H9 (cell line): ENCODE data around the gene CRACDL. TPM values are rescaled to one million over a fixed set of nuclear protein-coding genes. Genes with fewer than 3 reads are reported as not detected.

Experiments used
- DNase-seq: peaks from one replicate; pipeline ENCODE4 v3.0.0-alpha.2; 2017
- H2AFZ ChIP-seq: one replicate; pipeline ENCODE4 v1.6.1; 2013; ENCODE audit warnings: mild to moderate bottlenecking, low read length, control low read depth, moderate library complexity
- H2AK5ac ChIP-seq: 2 replicates; pipeline ENCODE4 v1.6.1; 2013; ENCODE audit warnings: low read length, control low read depth, mixed read lengths; ENCODE audit not compliant: insufficient read length
- H2BK120ac ChIP-seq: one replicate; pipeline ENCODE4 v1.6.1; 2013; ENCODE audit warnings: low read depth, mild to moderate bottlenecking, low read length, control low read depth, inconsistent platforms; ENCODE audit not compliant: poor library complexity, severe bottlenecking
- H2BK12ac ChIP-seq: 2 replicates; pipeline ENCODE4 v1.6.1; 2013; ENCODE audit warnings: low read length, control low read depth, mixed read lengths, low read depth; ENCODE audit not compliant: insufficient read length
- H2BK15ac ChIP-seq: 2 replicates; pipeline ENCODE4 v1.6.1; 2013; ENCODE audit warnings: low read depth, low read length, control low read depth
- H2BK20ac ChIP-seq: one replicate; pipeline ENCODE4 v1.6.1; 2013; ENCODE audit warnings: low read depth, mild to moderate bottlenecking, low read length, control low read depth, inconsistent platforms; ENCODE audit not compliant: poor library complexity, severe bottlenecking
- H2BK5ac ChIP-seq: 2 replicates; pipeline ENCODE4 v1.6.1; 2013; ENCODE audit warnings: low read length, control low read depth, mixed read lengths; ENCODE audit not compliant: insufficient read length
- H3K14ac ChIP-seq: 2 replicates; pipeline ENCODE4 v1.6.1; 2013; ENCODE audit warnings: low read length, control low read depth; ENCODE audit not compliant: insufficient read depth
- H3K18ac ChIP-seq: 2 replicates; pipeline ENCODE4 v1.6.1; 2013; ENCODE audit warnings: low read depth, mild to moderate bottlenecking, mixed read lengths, low read length, control low read depth; ENCODE audit not compliant: insufficient read length
- H3K23ac ChIP-seq: 2 replicates; pipeline ENCODE4 v1.6.1; 2013; ENCODE audit warnings: low read length, control low read depth, mixed read lengths, low read depth; ENCODE audit not compliant: insufficient read length
- H3K23me2 ChIP-seq: 2 replicates; pipeline ENCODE4 v1.6.1; 2013; ENCODE audit warnings: low read depth, mild to moderate bottlenecking, mixed read lengths, low read length, control low read depth; ENCODE audit not compliant: insufficient read length, poor library complexity, severe bottlenecking
- H3K27ac ChIP-seq: 2 replicates; pipeline ENCODE4 v1.5.1; 2013; ENCODE audit warnings: low read length, control low read depth, mixed read lengths, low read depth; ENCODE audit not compliant: insufficient read length
- H3K27me3 ChIP-seq: 2 replicates; pipeline ENCODE4 v1.6.1; 2013; ENCODE audit warnings: low read length, control low read depth, inconsistent platforms; ENCODE audit not compliant: insufficient read depth
- H3K4ac ChIP-seq: 2 replicates; pipeline ENCODE4 v1.6.1; 2013; ENCODE audit warnings: low read depth, mild to moderate bottlenecking, control low read depth, inconsistent platforms, low read length, moderate library complexity
- H3K4me1 ChIP-seq: 2 replicates; pipeline ENCODE4 v1.6.1; 2013; ENCODE audit warnings: low read length, control low read depth, inconsistent platforms; ENCODE audit not compliant: insufficient read depth
- H3K4me2 ChIP-seq: 2 replicates; pipeline ENCODE4 v1.6.1; 2013; ENCODE audit warnings: low read length, control low read depth, mixed read lengths; ENCODE audit not compliant: insufficient read length, insufficient read depth
- H3K56ac ChIP-seq: 2 replicates; pipeline ENCODE4 v1.6.1; 2013; ENCODE audit warnings: low read depth, mild to moderate bottlenecking, mixed read lengths, low read length, control low read depth; ENCODE audit not compliant: insufficient read length
- H3K79me1 ChIP-seq: 2 replicates; pipeline ENCODE4 v1.6.1; 2013; ENCODE audit warnings: low read depth, mild to moderate bottlenecking, moderate library complexity, low read length, control low read depth, inconsistent platforms; ENCODE audit not compliant: insufficient read depth, poor library complexity, severe bottlenecking
- H3K79me2 ChIP-seq: 2 replicates; pipeline ENCODE4 v1.6.1; 2013; ENCODE audit warnings: low read length, control low read depth, inconsistent platforms; ENCODE audit not compliant: insufficient read depth
- H3K9ac ChIP-seq: 2 replicates; pipeline ENCODE4 v1.6.1; 2013; ENCODE audit warnings: low read length, control low read depth, mixed read lengths; ENCODE audit not compliant: insufficient read length; ENCODE audit errors: extremely low read depth
- H3K9me3 ChIP-seq: one replicate; pipeline ENCODE4 v1.6.1; 2013; ENCODE audit warnings: low read depth, low read length, inconsistent platforms; ENCODE audit not compliant: control insufficient read depth
- H3T11ph ChIP-seq: one replicate; pipeline ENCODE4 v1.6.1; 2013; ENCODE audit warnings: mild to moderate bottlenecking, low read length, control low read depth, inconsistent platforms
- H4K20me1 ChIP-seq: one replicate; pipeline ENCODE4 v1.6.1; 2013; ENCODE audit not compliant: control insufficient read depth, insufficient read length, insufficient read depth
- H4K5ac ChIP-seq: 2 replicates; pipeline ENCODE4 v1.6.1; 2013; ENCODE audit warnings: low read depth, mild to moderate bottlenecking, mixed read lengths, low read length, control low read depth; ENCODE audit not compliant: insufficient read length
- H4K8ac ChIP-seq: replicated peaks from 2 replicates; pipeline ENCODE4 v1.6.1; 2013; ENCODE audit warnings: low read length, control low read depth, mixed read lengths, low read depth; ENCODE audit not compliant: insufficient read length
- H4K91ac ChIP-seq: 2 replicates; pipeline ENCODE4 v1.6.1; 2013; ENCODE audit warnings: low read depth, mild to moderate bottlenecking, moderate library complexity, mixed read lengths, low read length, control low read depth; ENCODE audit not compliant: insufficient read length
- H3K27ac Mint-ChIP-seq, 3 experiments: 2 replicates in 2 of 3; 3 replicates in 1 of 3; pipeline ENCODE4 v1.8.0; 2020 to 2021; ENCODE audit warnings: mixed read lengths in 3 of 3, mild to moderate bottlenecking in 1 of 3, moderate library complexity in 1 of 3
- H3K27me3 Mint-ChIP-seq: 2 replicates; pipeline ENCODE4 v1.8.0; 2021; ENCODE audit warnings: low read depth, mild to moderate bottlenecking, moderate library complexity, mixed read lengths
- H3K36me3 Mint-ChIP-seq, 3 experiments: 2 replicates in 2 of 3; 3 replicates in 1 of 3; pipeline ENCODE4 v1.8.0; 2020 to 2021; ENCODE audit warnings: low read depth in 3 of 3, mixed read lengths in 3 of 3; ENCODE audit not compliant: insufficient read depth in 1 of 3
- H3K4me1 Mint-ChIP-seq, 2 experiments: 2 replicates each; pipeline ENCODE4 v1.8.0; 2020; ENCODE audit warnings: mixed read lengths in 2 of 2
- H3K4me3 Mint-ChIP-seq, 2 experiments: 2 replicates in 1 of 2; 3 replicates in 1 of 2; pipeline ENCODE4 v1.8.0; 2020 to 2021; ENCODE audit warnings: mild to moderate bottlenecking in 2 of 2, mixed read lengths in 2 of 2, moderate library complexity in 1 of 2
- H3K9me3 Mint-ChIP-seq, 2 experiments: 2 replicates in 1 of 2; 3 replicates in 1 of 2; pipeline ENCODE4 v1.8.0; 2020; ENCODE audit warnings: mild to moderate bottlenecking in 2 of 2, mixed read lengths in 2 of 2, moderate library complexity in 1 of 2
- CTCF ChIP-seq: fragments of 200-600 bp; sonication (generic); conservative IDR thresholded peaks from 3 replicates; pipeline ENCODE4 v1.8.0; 2021; ENCODE audit warnings: antibody characterized with exemption, mild to moderate bottlenecking
- WGBS: extraction: QIAGEN DNeasy Blood & Tissue Kit; methylation state at CpG from one replicate; pipeline ENCODE4 v1.1.7; 2013; ENCODE audit warnings: missing lambda C conversion rate, low lambda C conversion rate, mixed read lengths; ENCODE audit not compliant: insufficient read length; ENCODE audit errors: extremely low coverage; 5-methylcytosine and 5-hydroxymethylcytosine counted together
- total RNA-seq: library from RNA; stranded (reverse); gene quantifications from 2 replicates; pipeline ENCODE4 v1.2.1, GENCODE V29; 2021

The CRACDL gene
- total RNA-seq, 1 experiment from 2014 or later, result 0.48 TPM

DNA sequence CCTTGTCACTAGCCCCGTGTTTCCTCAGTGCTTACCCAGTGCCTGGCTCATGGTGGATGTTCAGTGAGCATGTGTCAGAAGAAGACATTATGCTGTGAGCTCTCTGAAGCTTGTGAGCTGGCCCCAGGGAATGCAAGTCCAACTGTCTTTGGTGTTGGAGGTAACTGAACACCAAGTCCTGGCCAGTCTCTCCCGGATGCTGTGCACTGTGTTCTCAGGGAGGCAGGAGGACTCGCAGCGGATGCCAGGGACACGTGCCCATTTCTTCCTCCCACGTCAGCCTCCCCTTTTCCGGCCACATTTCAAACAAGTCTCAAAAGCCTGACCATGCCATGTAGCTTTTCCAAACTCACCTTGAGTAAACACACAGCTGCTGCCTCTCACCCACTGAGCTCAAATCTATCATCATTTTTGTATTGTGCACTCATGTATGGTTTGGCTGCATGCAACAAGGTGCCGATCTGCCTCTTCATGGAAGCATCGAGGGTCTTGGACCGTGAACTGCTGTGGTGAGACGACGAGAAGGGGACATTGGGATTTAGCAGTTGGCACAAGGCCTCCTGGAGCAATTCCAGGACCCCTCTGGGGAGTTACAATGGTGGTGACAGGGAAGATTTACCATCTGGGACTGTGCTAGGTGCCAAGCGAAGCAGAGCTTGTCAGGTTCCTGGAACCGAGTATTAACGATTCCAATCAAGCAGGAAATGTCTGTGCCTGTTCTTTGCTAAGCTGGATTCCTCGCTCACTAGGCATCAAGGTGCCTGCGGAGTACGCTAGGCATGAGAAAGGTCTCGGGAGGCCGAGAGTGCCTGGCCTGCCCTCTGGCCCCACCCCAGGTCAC, 160.7 kb downstream of the CRACDL start:
- DNase-seq, result no peak
- H4K5ac ChIP-seq, result no peak overlapping the region
- no peak overlapping the region for H3K4ac ChIP-seq
- no peak overlapping the region for H3K56ac ChIP-seq
- no peak overlapping the region for H3T11ph ChIP-seq
- no peak overlapping the region; the same call in 1 of the 2 replicates for H3K14ac ChIP-seq
- H4K20me1 ChIP-seq, result no peaks in the 10 kb centered on the region
- no peak overlapping the region for H2BK15ac ChIP-seq
- H3K4me2 ChIP-seq, result no peak overlapping the region
- no peak overlapping the region for H4K8ac ChIP-seq
- Mint-ChIP-seq H3K36me3 (no peaks in the 10 kb centered on the region), H3K4me3 (no peak overlapping the region), H3K9me3 (peaks cover 3 to 8% of the 10 kb centered on the region in 2 experiments; a peak in 4 of 5 replicates), H3K27me3 (peaks cover 7% of the 10 kb centered on the region), H3K27ac (peak overlapping the region in 1 of 3 experiments; percentile 16; a peak in 1 of 7 replicates), H3K4me1 (peaks cover 32 to 51% of the 10 kb centered on the region in 2 experiments)
- peaks cover 2% of the 10 kb centered on the region; the same call in 1 of the 2 replicates for H3K4me1 ChIP-seq
- WGBS, result no CpG with 5 or more reads among the region's 20 CpGs
- H3K18ac ChIP-seq, result no peak overlapping the region
- no peak overlapping the region for H2BK12ac ChIP-seq
- no peak overlapping the region for H3K27ac ChIP-seq
- H3K23ac ChIP-seq, result no peak overlapping the region
- no peak overlapping the region for H2AK5ac ChIP-seq
- no peaks in the 10 kb centered on the region for H3K9me3 ChIP-seq
- H2AFZ ChIP-seq, result no peak overlapping the region
- no peaks in the 10 kb centered on the region for H3K79me2 ChIP-seq
- H3K9ac ChIP-seq, result no peak overlapping the region
- no peaks in the 10 kb centered on the region for H3K79me1 ChIP-seq
- no peaks in the 10 kb centered on the region for H3K27me3 ChIP-seq
- H2BK5ac ChIP-seq, result no peak overlapping the region
- no peak overlapping the region for H2BK20ac ChIP-seq
- H3K23me2 ChIP-seq, result no peaks in the 10 kb centered on the region
- H2BK120ac ChIP-seq, result no peak overlapping the region
- TF ChIP-seq CTCF, result no peak
- H4K91ac ChIP-seq, result no peak overlapping the region
